H7 (cell line): Measurements from ENCODE around the gene CATSPERD. TPM values are rescaled to one million over a fixed set of nuclear protein-coding genes. Genes with fewer than 3 reads are reported as not detected.
"Not testable (repeated sequence)": the region's sequence is repeated elsewhere in the genome, so short reads cannot be mapped to it uniquely, and the experiment has no call there.

Experiments used
- DNase-seq: peaks from one replicate; pipeline ENCODE4 v3.0.0; 2012
- H3K27me3 ChIP-seq: 2 replicates; pipeline ENCODE4 v1.6.0; 2011; ENCODE audit warnings: mild to moderate bottlenecking, low read length; ENCODE audit not compliant: control insufficient read depth, insufficient read depth
- H3K36me3 ChIP-seq: replicated peaks from 2 replicates; pipeline ENCODE4 v1.5.1; 2011; ENCODE audit warnings: low read length; ENCODE audit not compliant: control insufficient read depth, insufficient read depth
- H3K4me3 ChIP-seq: 2 replicates; pipeline ENCODE4 v1.5.1; 2011; ENCODE audit warnings: low read depth, mild to moderate bottlenecking, control low read depth, low read length, moderate library complexity; ENCODE audit not compliant: insufficient read depth
- total RNA-seq: library from RNA; depleted of rRNA; stranded (reverse); fragments of >200 nt; shearing (Covaris generic); gene quantifications from 2 replicates; pipeline ENCODE4 v1.2.3, GENCODE V29; 2014

The CATSPERD gene
- total RNA-seq, 1 experiment from 2014 or later, result 0.03 TPM

GRCh38 chr19:5680437-5681368, 39.7 kb upstream of the CATSPERD start, which contains the start of the genes HSD11B1L and MICOS13:
TSS of gene HSD11B1L (plus strand) at chr19:5681027. CDS start at chr19:5684833, 3,806 bp downstream.
TSS of gene MICOS13 (minus strand) at chr19:5680516. CDS start at chr19:5680486, 30 bp downstream.
- H3K27me3 ChIP-seq, result peaks cover 2% of the 10 kb centered on the region; the same call in 1 of the 2 replicates

GRCh38 chr19:5681391-5682106, 38.9 kb upstream of the CATSPERD start:
- Histone ChIP-seq H3K4me3 (peak overlapping the region; percentile 70), H3K36me3 (no peaks in the 10 kb centered on the region; the same call in 1 of the 2 replicates), H3K27me3 (peaks cover 2% of the 10 kb centered on the region; the same call in 1 of the 2 replicates)
- DNase-seq, result no peak

More at GRCh38 chr19:5680437-5681368, 39.7 kb upstream of the CATSPERD start, which contains the start of the genes HSD11B1L and MICOS13:
- Histone ChIP-seq H3K36me3 (no peaks in the 10 kb centered on the region; the same call in 1 of the 2 replicates), H3K4me3 (peak within 1 kb of the TSS; percentile 82)
- DNase-seq, result peak; percentile 99

GRCh38 chr19:5682107-5682482, 38.3 kb upstream of the CATSPERD start:
- H3K36me3 ChIP-seq, result no peaks in the 10 kb centered on the region; the same call in 1 of the 2 replicates
- no peak for DNase-seq
- H3K4me3 ChIP-seq, result no peak overlapping the region
- H3K27me3 ChIP-seq, result peaks cover 2% of the 10 kb centered on the region; the same call in 1 of the 2 replicates

- Histone ChIP-seq H3K36me3 (no peaks in the 10 kb centered on the region), H3K4me3 (no peak overlapping the region), H3K27me3 (peaks cover 2% of the 10 kb centered on the region; the same call in 1 of the 2 replicates)
- no peak for DNase-seq
These were observed 37.1 kb upstream of the CATSPERD start for GRCh38 chr19:5683177-5683886.

- Histone ChIP-seq H3K27me3 (peaks cover 2% of the 10 kb centered on the region; the same call in 1 of the 2 replicates), H3K36me3 (no peaks in the 10 kb centered on the region), H3K4me3 (no peak overlapping the region)
- no peak for DNase-seq
These were observed 35.6 kb upstream of the CATSPERD start for GRCh38 chr19:5684694-5685430.

- H3K36me3 ChIP-seq, result no peaks in the 10 kb centered on the region; the same call in 1 of the 2 replicates
- H3K4me3 ChIP-seq, result peak overlapping the region; percentile 75
- DNase-seq, result no peak
These were observed 34.2 kb upstream of the CATSPERD start for GRCh38 chr19:5686326-5686646.

GRCh38 chr19:5686647-5687359, 33.6 kb upstream of the CATSPERD start:
- peak overlapping the region; percentile 75 for H3K4me3 ChIP-seq
- peaks cover 2% of the 10 kb centered on the region for H3K36me3 ChIP-seq
- DNase-seq, result peak; percentile 100
- no peaks in the 10 kb centered on the region for H3K27me3 ChIP-seq

More at GRCh38 chr19:5686326-5686646, 34.2 kb upstream of the CATSPERD start:
- no peaks in the 10 kb centered on the region; the same call in 1 of the 2 replicates for H3K27me3 ChIP-seq

GRCh38 chr19:5687360-5688198, 32.9 kb upstream of the CATSPERD start:
- no peak for DNase-seq
- Histone ChIP-seq H3K27me3 (no peaks in the 10 kb centered on the region), H3K36me3 (peaks cover 8% of the 10 kb centered on the region), H3K4me3 (peak overlapping the region; percentile 38)

- peaks cover 13% of the 10 kb centered on the region for H3K36me3 ChIP-seq
- H3K27me3 ChIP-seq, H3K4me3 ChIP-seq, DNase-seq: not testable (repeated sequence)
These were observed 32.1 kb upstream of the CATSPERD start for GRCh38 chr19:5688262-5688881.

- no peaks in the 10 kb centered on the region for H3K27me3 ChIP-seq
- H3K36me3 ChIP-seq, result peaks cover 26% of the 10 kb centered on the region
- peak within 1 kb of the TSS; percentile 80 for H3K4me3 ChIP-seq
- peak; percentile 99 for DNase-seq
These were observed 30.1 kb upstream of the CATSPERD start, which contains the start of gene RPL36 for GRCh38 chr19:5690125-5690954. TSS of gene RPL36 (plus strand) at chr19:5690295. CDS start at chr19:5690508, 213 bp downstream.
